HG03097 (cell line): ENCODE data around the gene CAV1.
A peak's percentile ranks its signal among the peaks of the same experiment; 100 is the strongest.

ENCODE experiments used
- ATAC-seq: cut with Tn5 transposase; IDR thresholded peaks from one replicate; pipeline ENCODE4 v1.9.1; 2021; ENCODE audit not compliant: unreplicated experiment, low FRiP score

The CAV1 gene

DNA sequence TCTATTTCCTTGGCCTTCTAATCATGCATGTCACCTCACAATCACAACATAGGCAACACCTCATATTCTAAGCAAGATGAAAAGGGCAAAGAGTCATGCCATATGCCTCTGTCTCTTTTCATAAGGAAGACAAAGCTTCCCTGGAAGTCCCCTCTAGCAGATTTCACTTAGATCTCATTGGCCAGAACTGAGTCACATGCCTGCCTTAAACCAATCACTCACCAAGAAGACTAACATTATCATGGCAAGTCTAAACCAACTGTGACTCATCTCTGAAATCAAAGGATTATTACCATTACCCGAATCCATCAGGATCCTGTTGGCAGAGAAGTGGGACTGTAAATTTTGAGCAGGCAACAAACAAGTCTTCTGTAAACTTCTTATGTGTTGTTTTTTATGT lies 27.8 kb downstream of the CAV1 start:
- no peak for ATAC-seq

DNA sequence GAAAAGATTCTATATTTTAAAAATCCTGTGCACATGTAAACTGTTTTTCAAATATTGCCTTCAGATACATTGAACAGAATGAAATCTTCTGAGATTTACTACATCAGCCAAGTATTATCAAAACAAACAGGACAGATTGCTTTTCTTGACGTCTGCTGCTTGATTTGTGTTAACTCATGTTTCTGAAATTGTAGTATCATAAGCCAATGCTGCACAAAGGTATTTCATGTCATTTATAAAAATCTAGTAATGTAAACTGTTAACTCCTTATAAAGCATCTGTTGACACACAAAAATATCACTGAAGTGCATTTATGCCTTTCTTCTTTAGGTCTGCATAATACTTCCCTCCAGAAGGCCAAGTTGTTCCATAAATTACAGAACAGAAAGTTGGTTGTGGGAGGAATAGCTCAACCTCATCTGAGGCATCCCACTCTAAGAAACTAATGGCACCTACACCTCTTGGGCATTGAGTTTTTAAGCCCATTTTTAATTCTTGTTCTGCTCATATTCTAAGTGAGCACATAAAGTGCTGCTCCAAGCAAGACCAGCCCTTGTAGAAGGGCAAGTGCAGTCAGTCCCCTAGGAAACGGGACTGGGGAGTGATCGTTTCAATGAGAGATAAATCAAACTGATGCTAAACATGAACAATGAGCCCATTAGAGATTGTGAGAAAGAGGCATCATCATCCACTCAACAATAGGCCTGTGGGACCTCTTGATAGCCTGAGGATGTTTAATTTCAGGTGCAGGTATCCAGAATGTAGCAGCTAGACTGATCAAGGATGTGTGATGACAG lies 28.5 kb downstream of the CAV1 start:
- no peak for ATAC-seq

DNA sequence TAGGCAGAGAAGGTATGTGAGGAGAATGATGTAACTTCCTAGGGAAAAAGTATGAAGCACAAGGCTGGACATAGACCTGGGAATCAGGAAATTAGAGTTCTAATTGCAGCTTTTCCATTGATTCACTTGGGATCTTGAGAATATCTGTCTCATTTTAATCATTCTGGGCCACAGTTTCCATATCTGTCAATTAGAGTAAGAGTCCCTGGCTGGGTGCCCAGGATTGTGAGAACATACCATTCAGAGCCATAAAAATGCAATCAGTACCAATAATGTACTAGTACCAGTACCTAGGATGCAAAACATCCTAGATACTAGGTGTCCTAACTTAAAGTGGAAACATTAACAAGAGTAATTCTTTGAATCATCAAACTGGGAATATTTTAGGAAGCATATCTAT lies 29.6 kb downstream of the CAV1 start:
- ATAC-seq, result no peak

DNA sequence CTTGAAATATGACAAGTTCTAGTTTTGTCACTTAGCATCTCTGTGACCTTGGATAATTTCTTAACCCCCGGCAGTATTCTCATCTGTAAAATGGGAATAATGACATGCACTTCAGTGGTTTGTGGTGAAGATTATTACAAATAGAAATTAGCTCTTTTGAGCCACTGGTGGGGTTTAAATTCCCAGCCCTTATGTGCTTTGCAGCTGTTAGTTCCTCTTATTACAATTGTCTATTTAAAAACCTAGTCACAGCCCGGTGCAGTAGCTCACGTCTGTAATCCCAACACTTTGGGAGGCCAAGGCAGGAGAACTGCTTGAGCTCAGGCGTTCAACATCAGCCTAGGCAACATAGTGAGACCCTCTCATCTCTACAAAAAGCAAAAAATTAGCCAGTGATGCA lies 30.1 kb downstream of the CAV1 start:
- no peak for ATAC-seq

DNA sequence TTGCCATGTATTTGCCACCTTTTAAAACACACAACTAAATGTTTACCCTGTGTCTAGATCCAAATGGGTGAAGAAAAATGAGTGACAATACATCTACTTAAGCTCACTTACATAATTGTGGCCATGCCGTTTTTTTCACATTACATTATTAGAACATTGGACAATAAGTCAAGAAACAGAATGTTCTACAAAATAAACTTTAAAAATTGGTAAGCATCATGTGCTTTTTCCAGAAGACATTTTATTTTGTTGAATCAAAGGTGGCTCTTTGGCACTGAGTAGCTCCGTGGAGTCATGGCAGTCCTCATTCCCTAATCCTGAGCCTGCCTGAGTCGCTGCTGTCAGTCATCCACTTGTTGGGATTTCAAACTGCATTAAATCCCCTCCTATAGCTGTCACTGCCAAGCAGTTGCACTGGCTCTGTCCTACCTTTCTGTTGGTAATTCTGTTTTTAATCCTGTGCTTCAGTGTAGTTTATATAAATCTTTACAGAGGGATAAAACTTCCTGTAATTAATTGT lies 32.3 kb downstream of the CAV1 start:
- no peak for ATAC-seq

DNA sequence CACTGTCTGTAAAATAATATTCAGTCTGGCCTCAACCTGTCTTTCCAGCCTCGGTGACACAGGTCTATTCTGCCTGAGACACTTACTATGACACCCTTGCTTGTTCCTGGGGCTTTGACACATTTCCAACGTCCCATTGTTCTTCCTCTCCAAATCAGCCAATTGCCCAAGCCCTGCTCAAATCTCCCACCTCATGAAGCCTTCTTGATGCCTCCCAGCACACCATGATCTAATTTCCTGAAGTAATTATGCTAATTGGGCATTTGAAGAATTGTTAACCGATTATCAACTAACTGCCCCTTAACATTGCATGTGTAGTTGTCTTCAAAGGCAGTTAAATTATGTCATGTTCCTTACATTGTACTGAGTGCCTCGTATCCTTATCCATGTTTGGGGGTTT lies 33.1 kb downstream of the CAV1 start:
- no peak for ATAC-seq

DNA sequence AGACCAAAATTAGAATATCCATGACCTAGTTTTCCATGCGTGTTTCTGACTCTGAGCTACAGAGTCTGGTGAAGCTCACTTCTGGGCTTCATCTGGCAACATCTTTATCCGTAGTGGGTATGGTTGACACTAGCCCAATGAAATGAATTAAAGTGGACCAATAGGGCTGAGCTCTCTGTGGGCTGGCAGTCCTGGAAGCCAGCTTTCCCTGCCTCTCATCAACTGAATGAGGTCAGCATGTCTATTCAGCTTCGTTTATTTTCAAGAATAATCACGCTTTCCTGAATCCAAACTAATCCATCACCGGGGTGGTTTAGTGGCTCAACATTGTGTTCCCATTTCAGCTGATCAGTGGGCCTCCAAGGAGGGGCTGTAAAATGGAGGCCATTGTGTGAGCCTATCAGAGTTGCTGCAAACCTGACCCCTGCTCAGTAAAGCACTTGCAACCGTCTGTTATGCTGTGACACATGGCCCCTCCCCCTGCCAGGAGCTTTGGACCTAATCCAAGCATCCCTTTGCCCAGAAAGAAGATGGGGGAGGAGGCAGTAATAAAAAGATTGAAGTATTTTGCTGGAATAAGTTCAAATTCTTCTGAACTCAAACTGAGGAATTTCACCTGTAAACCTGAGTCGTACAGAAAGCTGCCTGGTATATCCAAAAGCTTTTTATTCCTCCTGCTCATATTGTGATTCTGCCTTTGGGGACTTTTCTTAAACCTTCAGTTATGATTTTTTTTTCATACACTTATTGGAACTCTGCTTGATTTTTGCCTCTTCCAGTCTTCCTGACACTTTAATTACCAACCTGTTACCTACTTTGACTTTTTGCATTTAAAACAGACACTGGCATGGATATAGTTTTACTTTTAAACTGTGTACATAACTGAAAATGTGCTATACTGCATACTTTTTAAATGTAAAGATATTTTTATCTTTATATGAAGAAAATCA lies 35.5 kb downstream of the CAV1 start:
- ATAC-seq, result no peak

DNA sequence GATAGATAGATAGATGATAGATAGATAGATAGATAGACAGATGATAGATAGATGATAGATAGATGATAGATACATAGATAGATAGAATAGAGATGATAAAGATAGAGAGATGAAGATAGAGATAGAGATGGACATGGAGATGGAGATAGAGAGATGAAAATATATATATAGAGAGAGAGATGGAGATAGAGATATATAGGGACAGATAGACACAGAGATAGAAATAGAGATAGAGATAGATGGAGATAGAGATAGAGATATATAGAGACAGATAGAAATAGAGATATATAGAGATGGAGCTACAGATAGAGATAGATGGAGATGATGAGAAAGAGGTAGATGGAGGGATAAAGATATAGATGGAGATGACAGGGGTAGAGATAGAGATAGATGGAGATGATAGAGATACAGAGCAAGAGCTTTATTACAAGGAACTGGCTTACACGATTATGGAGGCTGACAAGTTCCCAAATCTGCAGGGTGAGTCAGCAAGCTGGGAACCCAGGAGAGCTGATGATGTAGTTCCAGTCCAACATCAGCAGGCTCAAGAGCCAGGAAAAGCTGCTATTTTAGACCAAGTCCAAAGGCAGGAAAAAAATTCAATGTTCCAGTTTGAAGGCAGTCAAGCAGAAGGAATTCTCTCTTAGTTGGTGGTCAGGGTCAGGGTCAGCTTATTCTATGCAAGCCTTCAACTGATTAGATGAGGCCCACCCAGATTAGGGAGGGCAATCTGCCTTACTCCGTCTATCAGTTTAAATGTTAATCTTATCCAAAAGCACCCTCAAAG lies 37.1 kb downstream of the CAV1 start:
- no peak for ATAC-seq

DNA sequence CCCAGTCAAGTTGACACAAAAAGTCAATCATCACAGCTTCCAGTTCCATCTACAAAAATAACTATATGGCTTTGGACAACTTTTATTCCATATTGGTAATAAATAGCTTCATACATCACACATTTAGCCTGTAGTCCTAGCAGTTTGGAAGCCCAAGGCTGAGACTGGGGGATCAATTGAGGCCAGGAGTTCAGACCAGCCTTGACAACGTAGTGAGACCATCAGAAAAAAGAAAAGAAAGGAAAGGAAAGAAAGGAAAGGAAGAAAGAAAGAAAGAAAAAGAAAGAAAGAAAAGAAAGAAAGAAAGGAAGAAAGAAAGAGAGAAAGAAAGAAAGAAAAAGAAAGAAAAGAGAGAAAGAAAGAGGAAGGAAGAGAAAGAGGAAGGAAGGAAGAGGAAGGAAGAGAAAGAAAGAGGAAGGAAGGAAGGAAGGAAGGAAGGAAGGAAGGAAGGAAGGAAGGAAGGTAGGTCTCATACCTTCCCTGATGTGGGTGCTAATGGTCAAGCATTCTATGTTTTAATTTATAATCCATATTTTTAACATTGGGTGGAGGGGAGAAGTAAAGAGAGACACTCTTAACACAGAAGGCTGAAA lies 37.8 kb downstream of the CAV1 start:
- ATAC-seq, result no peak

DNA sequence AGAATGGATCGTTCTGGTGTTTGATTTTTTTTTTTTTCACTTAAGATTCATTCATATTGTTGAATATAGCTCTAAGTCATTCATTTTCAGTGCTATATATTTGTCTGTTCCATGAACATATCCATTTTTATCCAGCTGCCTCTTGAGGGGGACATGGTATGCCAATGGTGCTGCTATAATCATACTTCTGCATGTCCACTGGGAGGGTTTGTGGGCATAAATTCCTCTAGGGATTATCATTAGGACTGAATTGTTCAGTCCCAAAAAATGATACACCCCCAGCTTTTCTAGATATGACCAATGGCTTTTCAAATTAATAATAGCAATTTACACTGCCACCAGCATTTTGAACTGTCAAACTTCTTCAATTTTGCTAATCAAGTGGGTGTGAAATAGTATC lies 41.1 kb downstream of the CAV1 start:
- ATAC-seq, result no peak

DNA sequence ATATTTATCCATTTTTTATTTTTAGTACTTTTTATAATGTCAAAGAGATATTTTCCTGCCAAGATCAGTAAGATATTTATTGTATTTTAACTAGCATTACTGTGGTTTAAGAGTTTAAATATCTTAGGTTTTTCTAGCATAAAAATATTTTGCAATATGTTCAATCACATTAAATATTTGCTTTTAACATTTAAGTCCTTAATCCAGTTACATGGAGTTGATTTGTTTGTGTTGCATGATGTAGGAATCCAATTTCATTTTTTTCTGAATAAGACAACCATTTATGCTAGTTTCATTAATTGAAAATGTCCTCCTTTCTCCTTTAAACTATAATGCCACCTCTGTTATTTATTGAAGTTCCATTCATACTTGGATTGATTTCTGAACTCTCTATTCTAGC lies 41.8 kb downstream of the CAV1 start:
- no peak for ATAC-seq

DNA sequence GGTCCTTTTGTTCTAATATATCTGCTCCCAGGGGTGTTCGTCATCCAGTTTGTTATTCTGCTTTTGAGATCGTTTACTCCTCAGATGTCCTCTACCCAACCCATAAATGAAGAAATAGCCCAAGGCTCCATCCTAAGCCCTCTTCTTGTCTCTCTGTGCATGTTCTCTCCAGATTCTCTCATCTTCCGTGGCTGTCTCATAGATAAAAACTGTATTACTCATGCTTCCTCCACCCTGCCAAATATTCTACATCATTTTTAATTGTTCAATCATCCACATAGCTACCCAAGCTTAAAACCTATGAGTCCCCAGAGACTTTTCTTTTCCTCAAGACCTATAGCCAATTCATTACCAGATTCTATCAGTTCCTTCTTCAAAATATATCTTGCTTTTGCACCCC lies 44.9 kb downstream of the CAV1 start:
- ATAC-seq, result no peak

DNA sequence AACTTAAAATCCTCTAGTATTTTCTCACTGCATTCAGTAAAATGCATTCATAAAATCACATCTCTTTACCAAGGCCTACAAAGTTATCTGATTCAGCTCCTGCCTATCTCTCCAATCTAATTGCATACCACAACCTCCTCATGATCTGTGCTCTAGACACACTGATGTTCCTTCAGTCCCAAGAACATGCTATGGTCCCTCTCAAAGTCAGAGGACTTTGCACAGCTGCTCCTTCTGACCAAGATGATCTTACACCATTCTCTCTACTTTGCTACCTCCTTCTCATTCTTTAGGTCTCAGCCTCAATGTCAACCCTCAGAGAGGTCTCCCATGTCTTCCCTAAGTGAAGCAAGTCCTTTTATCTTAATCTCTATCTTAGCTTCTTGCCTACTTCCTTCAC lies 45.5 kb downstream of the CAV1 start:
- no peak for ATAC-seq

DNA sequence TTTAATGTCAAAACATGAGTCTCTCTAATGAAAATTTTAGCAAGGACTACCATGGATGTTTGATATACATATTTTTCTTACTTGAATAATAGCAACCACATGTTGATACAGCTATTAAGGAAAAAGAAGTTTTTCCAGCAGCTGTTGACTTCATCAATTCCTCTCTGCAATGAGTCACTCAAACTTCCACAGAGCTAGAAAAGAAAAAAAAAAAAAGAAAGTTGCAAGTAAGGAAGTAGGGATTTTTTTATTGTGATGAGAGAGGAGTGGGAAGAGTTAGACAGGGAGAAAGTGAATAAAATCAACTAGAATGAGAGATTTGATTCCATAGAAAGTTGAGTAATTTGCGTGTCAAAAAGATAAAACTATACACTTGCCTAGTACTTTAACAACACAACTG lies 46.2 kb downstream of the CAV1 start:
- no peak for ATAC-seq

DNA sequence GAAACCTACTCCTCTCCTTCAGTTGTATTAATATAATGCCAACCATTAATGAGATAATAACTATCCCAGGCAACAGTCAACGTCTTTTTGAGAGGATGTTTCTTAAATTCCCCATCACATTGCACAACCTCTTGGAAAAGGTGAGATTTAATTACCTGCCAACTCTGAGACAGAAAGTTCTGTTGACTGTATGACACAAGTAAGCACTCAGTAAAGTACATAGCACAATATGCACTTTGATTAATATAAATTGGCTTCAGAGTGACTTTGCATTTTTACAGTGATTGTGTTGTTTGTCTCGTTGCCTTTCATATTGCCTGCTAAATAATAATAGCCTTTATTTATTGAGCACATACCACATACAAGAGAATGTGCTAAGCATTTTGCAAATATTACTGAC lies 46.7 kb downstream of the CAV1 start:
- ATAC-seq, result no peak

DNA sequence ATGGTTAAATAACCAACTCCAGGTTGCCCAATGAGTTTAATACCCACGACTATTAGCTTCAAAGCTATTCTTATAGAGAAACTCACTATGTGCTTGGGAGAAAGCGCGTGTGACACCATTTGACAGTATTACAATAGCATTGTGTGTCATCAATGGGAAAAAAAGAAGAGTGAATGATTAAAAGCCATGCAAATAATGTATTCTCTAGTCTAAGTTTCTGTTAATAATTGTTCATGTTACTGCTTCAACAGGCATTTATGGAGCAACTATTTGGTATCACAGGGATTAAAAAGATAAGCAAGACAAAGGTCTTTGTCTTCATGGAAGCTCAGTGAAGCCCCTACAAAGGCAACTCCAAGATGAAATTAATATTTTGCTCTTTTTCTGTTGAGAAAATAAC lies 47.2 kb downstream of the CAV1 start:
- no peak for ATAC-seq

DNA sequence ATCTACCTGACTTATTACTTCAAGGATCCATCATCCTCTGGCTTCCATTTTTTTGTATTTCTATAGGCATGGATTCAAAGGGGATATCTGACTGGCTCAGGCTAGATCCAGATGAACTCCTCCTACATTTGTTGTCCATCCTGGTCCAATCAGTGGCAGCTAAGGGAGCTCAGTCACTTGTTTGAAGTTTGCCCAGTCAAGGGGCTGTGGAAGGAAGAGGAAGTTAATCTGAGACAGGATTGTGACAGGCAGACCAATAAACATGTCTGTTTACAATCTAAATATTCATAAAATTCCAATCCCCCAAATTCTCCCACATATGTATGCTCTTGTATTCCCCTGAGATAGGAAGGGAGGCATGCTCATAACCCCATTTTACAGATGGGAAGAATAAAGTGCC lies 48.7 kb downstream of the CAV1 start:
- ATAC-seq, result no peak

DNA sequence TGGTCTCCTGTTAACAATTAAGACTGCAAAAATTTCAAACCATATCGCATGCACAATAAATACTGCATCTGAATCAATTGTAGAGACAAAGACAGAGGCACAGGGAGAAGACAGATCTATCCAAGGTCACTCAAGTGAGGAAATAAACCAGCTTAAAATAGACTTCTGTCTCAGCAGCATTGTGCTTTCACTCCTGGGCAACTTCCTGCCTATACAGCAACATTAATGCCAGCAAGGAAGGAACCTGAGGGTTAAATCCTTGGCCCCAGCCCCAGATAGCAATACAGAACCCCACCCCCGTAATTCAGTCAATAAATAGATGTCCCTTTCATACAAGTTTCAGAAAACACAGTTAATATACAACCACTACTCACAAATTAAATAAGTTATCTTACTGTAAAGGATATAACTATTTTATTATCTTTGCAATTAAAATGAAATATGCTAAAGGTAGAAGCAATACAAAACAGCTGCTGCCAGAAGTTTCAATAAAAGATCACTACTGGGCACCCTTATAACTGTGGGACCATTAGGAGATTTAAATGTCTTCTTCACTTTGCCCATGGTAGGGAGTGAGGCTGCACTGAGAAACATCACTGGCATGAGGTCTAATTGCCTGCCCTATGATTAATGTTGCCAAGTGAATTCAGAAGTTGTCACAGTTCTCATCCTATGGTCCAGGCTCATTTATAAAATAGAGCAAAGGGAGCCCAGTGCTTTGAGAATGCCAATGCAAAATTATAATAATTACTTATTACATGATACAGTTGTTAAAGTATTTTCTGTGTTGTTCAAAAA lies 49.4 kb downstream of the CAV1 start:
- peak; percentile 35 for ATAC-seq

DNA sequence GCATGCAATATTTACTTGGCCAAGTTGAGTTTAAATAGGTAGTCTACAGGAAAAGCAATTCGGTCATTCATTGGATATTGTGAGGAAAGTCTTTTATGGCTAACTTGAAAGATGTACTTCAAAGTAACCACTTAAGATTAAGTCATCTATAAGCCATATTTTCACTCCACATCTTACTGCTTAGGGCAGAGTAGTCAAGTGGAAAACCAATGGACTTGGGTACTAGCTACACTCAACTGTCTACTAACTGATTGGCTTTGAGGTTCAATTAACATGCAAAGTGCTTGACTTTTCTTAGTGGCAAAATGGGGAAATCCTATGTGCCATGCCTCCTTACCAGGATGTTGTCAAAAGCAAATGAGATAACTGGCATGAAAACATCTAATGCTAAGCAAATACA lies 51.0 kb downstream of the CAV1 start:
- peak; percentile 33 for ATAC-seq
